T47D (cell line): ENCODE data around the gene PCDHB4.
"Not testable (repeated sequence)": the region's sequence is repeated elsewhere in the genome, so short reads cannot be mapped to it uniquely, and the experiment has no call there.

Experiments used
- DNase-seq, 2 experiments: peaks; one replicate each; pipeline versions ENCODE4 v3.0.0 to v3.0.0-alpha.2; 2011 to 2012; ENCODE audit warnings: low read depth in 1 of 2, low spot score in 1 of 2
- JUND ChIP-seq: IDR thresholded peaks from 2 replicates; pipeline ENCODE4 v1.6.1; 2012; ENCODE audit warnings: low read depth
- in situ Hi-C: cut with HindIII; loops from 2 replicates; pipeline ENCODE4 v1.10.0; 2016; ENCODE audit warnings: low sequenced_read_pairs, low pct_unique_long_range_greater_than_20kb

The PCDHB4 gene

GRCh38 chr5:141121563-141121962, at the start of gene PCDHB4:
TSS of gene PCDHB4 (plus strand) at chr5:141121818. CDS start at chr5:141121999, 181 bp downstream.
- no peak for TF ChIP-seq JUND
- in situ Hi-C loops, result no loop called here
- peak in 1 of 2 experiments; percentile 72 for DNase-seq

GRCh38 chr5:141077826-141078225, 43.8 kb upstream of the PCDHB4 start:
- in situ Hi-C loops, result no loop called here
- no peak for DNase-seq
- no peak for TF ChIP-seq JUND

- in situ Hi-C loops, result no loop called here
- no peak for DNase-seq
- TF ChIP-seq JUND, result no peak
Observed at GRCh38 chr5:141082228-141082627, 39.4 kb upstream of the PCDHB4 start.

- no peak for TF ChIP-seq JUND
- peak; percentile 44 to 90 for DNase-seq
- in situ Hi-C loops, result no loop called here
Observed at GRCh38 chr5:141084487-141084989, 37.1 kb upstream of the PCDHB4 start.

- DNase-seq, result peak; percentile 61 to 92
- in situ Hi-C loops, result no loop called here
- TF ChIP-seq JUND, result no peak
Observed at GRCh38 chr5:141094481-141095262, 26.9 kb upstream of the PCDHB4 start, which contains the start of gene PCDHB2. TSS of gene PCDHB2 (plus strand) at chr5:141094615. CDS start at chr5:141094791, 176 bp downstream.

GRCh38 chr5:141095263-141095641, 26.4 kb upstream of the PCDHB4 start:
- DNase-seq, result no peak
- in situ Hi-C loops, result no loop called here

GRCh38 chr5:141096181-141096580, 25.4 kb upstream of the PCDHB4 start:
- DNase-seq, in situ Hi-C loops: not testable (repeated sequence)

More at GRCh38 chr5:141095263-141095641, 26.4 kb upstream of the PCDHB4 start:
- no peak for TF ChIP-seq JUND

- DNase-seq, in situ Hi-C loops: not testable (repeated sequence)
Observed at GRCh38 chr5:141096586-141096985, 25.0 kb upstream of the PCDHB4 start.

GRCh38 chr5:141100243-141100805, 21.3 kb upstream of the PCDHB4 start, which contains the start of gene PCDHB3:
TSS of gene PCDHB3 (plus strand) at chr5:141100473. CDS start at chr5:141100650, 177 bp downstream.
- in situ Hi-C loops, result no loop called here
- DNase-seq, result peak in 1 of 2 experiments; percentile 79

GRCh38 chr5:141101059-141101458, 20.6 kb upstream of the PCDHB4 start:
- no peak for DNase-seq
- TF ChIP-seq JUND, result no peak
- in situ Hi-C loops, result no loop called here

More at GRCh38 chr5:141100243-141100805, 21.3 kb upstream of the PCDHB4 start, which contains the start of gene PCDHB3:
- no peak for TF ChIP-seq JUND

GRCh38 chr5:141102070-141102469, 19.5 kb upstream of the PCDHB4 start:
- in situ Hi-C loops, DNase-seq: not testable (repeated sequence)

GRCh38 chr5:141102471-141102870, 19.1 kb upstream of the PCDHB4 start:
- in situ Hi-C loops, DNase-seq: not testable (repeated sequence)

GRCh38 chr5:141105350-141105749, 16.3 kb upstream of the PCDHB4 start:
- in situ Hi-C loops, result no loop called here

More at GRCh38 chr5:141105350-141105749, 16.3 kb upstream of the PCDHB4 start:
- DNase-seq, result no peak
- no peak for TF ChIP-seq JUND
